IMR-90 (cell line): Measurements from ENCODE around the gene CCDC90B.

ENCODE experiments used
- CEBPB ChIP-seq: IDR thresholded peaks from 2 replicates; pipeline ENCODE4 v1.6.1; 2012; ENCODE audit warnings: low read depth, low read length, improper control_type of control experiment
- MAFK ChIP-seq: IDR thresholded peaks from 2 replicates; pipeline ENCODE4 v1.6.1; 2012; ENCODE audit warnings: low read depth, low read length, improper control_type of control experiment
- USF2 ChIP-seq: fragments of 150-350 bp; IDR thresholded peaks from 2 replicates; pipeline ENCODE4 v1.6.1; 2017; ENCODE audit warnings: mild to moderate bottlenecking, antibody characterized with exemption, low read length, low read depth

- TF ChIP-seq MAFK, result no peak
- no peak for TF ChIP-seq CEBPB
- TF ChIP-seq USF2, result no peak
Measured at GRCh38 chr11:83293457-83293774, 7.2 kb upstream of the CCDC90B start.
